GM19238 (cell line): ENCODE results near the gene MCM3.

Experiments
- DNase-seq: peaks from one replicate; pipeline ENCODE4 v3.0.0; 2011; ENCODE audit warnings: low spot score; ENCODE audit not compliant: insufficient read length

Gene MCM3

GRCh38 chr6:52303178-52303577 is 18.6 kb upstream of the MCM3 start:
- no peak for DNase-seq

DNA sequence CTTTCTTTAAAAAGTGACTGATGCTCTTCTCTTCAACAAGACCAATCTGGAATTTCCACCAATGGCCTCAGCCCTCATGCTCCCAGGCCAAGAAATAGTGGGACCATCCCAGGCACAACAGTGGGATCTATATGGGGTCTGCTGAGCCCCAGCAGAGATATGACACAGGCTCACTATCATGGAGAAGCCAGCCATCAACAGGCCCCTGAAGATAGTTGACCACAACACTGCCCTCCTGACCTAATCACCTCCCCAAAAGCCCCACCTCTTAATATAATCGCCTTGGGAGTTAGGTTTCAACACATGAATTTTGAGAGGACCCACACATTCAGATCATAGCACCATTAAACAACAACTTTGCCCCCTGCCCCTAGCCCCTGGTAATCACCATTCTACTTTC is 16.8 kb upstream of the MCM3 start:
- DNase-seq: no peak

DNA sequence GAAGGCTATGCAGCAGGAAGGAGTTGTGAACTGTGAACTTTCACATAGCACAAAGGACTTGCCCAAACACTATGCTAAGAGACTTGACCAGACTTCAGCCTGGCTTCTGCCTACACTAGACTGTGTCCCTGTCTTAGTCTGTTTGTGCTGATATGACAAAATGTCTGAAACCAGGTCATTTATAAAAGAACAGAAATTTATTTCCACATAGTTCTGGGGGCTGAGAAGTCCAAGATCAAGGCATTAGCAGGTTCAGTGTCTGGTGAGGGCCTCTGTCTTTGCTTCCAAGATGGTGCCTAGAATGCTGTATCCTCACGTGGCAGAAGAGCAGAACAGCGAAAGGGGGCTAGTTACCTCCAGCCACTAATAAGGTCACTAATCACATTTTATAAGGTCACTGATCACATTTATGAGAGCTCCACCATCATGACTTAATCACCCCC is 16.0 kb upstream of the MCM3 start:
- no peak for DNase-seq

DNA sequence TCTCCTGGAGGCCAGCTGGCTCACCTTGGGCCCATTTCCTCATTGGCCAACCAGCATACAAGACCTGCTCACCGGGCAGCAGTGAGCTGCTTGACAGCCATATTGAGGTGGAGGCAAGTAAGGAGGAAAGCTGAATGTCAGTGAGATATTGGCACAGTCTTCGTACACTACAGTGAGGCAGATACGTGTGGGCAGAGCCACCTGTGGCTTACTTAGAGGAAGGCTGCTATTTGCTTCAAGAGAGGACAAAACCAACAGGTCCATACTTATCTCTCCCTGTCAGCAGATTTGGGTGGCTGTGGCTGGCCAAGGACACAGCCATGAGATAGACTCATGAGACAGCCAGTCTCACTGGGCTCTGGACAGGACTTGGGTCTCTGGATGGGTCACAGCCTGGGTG is 15.1 kb upstream of the MCM3 start:
- no peak for DNase-seq

- no peak for DNase-seq
Observed at GRCh38 chr6:52297433-52297832, 12.9 kb upstream of the MCM3 start.

DNA sequence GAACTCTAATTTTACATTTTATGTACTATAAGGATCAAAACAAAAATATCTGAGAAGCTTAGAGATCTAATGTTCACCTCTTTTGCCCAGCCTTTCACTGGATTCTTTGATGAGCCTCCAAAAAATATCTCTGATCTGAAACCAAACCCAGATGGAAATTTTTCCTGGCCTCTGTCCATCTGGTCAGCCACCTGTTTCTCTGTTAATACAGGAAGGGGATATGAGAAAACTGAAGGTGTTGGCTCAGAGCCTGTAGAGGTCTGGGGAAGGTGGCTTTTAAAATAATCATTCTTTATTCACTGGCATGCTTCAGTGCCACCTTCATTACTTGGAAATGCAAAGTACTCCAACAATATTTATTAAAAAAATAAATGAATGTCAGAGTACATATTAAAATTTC is 8.5 kb upstream of the MCM3 start:
- no peak for DNase-seq

DNA sequence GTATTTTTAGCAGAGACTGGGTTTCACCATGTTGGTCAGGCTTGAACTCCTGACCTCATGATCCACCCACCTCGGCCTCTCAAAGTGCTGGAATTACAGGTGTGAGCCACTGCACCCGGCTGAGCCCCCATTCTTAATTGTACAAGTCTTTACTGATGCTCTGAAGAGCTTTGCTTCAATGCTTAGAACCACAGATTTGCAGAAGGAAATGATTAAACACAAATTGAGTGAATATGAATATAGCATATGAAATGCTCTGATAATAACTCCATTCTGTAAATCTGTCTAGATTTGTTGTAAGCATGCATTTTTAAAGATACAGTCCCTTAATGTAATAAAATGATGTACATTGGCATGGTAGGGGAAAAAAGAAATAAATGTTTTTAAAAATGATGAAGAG is 4.3 kb upstream of the MCM3 start:
- DNase-seq: no peak

GRCh38 chr6:52288216-52288615 is 3.7 kb upstream of the MCM3 start:
- no peak for DNase-seq

- no peak for DNase-seq
Observed at GRCh38 chr6:52286798-52287432, 2.4 kb upstream of the MCM3 start.

DNA sequence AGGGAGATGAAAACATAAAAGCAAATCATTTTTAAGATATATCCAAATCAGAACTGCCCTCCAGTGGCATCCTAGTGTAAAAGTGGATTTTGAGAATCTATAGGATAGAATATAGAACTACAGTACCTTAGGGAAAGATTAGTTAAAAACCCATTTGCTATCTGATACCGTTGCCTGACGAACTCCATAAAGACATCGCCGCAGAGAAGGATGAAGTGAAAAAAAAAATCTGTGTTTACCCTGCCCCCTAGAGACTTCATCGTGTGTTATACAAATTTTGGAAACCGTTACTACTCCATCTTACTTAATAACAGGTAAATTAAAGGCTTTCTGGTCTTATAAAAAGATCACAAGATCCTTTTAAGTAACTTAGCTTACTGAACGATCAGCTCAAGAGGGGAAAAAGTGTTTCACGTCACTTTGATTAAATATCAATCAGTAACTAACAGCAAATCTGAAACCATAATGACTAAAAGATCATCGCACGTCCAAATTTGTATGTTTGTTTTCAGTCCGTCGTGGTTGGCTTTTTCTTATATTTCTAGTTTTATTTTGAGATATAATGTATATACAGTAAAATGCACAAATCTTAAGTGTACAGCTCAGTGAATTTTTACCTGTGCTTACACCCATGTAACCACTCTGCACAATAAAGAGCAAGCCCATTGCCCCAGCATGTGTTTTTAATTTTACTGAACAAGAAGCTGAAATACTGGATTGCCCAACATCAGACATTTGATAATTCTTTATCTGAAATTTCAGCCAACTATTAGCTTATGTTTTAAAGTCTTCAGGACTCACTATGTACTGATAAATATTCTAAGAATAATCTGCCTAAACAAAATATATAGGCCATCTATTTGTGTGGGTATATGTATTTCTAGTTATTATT is 881 bp upstream of the MCM3 start:
- DNase-seq: no peak

- DNase-seq: no peak
Observed at GRCh38 chr6:52284131-52284459, 447 bp downstream of the MCM3 start.

DNA sequence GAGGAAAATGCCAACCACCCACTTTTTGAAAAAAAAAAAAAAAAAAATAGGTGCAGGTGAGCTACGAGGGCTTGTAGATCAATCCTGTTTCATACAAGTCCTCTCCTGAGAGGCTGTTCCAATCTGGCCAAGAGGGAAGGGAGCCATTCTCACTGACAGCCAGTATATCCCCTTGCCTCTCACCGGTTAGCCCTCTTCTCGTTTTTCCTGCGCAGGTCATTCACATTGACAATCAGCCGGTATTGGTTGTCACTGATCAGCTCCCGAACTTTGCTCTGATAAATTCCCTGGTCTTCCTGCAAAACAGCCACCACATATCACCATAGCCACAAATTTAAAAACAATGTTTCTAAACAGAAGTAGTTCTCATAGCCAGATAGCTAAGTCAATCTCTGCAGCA is 1.4 kb downstream of the MCM3 start:
- no peak for DNase-seq

GRCh38 chr6:52276130-52276529 is 8.4 kb downstream of the MCM3 start:
- DNase-seq: no peak

DNA sequence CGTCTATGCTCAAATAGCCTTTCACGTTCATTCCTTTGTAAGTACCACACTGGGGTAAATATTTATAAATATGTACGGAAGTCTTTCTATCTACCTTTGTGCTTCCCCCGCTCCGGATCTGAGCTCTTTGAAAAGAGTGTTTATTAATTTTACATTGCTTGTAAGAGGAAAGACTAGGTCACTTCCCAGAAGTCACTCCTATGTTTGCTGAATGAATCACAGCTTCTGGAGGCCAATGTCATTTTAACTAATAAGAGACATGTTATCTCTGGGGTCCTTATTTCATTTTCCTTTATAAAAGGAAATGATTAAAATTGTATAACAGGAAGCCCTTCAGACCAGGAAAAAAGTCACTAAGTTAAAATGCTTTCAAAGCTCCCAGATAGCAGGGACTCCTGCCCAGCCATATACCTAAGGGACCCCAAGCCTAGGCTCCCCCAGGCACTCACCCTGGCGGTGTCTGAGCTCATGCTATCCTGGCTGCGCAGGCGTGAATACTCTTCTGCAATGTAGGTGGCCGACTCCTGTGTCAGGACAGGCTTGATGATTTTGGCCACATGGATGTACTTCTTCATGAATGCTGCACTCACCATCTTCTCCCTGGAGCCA is 12.6 kb downstream of the MCM3 start:
- no peak for DNase-seq

- peak; percentile 30 for DNase-seq
Observed at GRCh38 chr6:52263709-52264540, 20.6 kb downstream of the MCM3 start.

DNA sequence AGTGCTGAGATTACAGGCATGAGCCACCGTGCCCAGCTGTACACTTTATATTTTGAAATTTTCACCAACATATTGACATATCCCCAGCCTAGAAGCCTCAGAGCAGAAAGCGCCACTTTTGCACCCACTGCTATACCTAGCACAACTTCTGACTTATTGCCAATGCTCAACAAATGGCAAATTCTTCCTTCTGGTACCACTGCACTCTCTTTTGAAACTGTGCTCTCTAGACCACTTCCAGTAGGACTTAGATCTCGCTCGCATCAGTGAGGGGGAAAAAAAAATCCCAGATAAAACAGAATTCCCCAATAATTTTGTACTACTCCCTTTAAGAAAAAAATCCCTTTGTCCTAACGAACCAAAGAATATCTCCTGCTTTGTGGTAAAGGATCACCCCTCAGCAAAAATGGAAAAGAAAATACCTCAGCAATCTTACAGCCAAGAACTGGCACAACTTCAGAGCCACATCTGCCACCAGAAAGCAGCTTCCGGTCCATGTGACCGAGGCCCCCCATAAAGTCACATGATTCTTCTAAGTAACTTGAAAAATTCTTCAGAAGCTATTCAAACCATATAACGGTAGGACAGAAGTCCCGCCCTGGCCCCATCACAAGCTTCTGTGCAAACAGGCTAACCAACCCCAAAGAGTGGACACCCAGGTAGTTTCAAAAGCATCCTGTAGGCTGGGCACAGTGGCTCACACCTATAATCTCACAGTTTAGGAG is 21.8 kb downstream of the MCM3 start:
- DNase-seq: no peak

- DNase-seq: no peak
Observed at GRCh38 chr6:52261229-52261628, 23.3 kb downstream of the MCM3 start.

DNA sequence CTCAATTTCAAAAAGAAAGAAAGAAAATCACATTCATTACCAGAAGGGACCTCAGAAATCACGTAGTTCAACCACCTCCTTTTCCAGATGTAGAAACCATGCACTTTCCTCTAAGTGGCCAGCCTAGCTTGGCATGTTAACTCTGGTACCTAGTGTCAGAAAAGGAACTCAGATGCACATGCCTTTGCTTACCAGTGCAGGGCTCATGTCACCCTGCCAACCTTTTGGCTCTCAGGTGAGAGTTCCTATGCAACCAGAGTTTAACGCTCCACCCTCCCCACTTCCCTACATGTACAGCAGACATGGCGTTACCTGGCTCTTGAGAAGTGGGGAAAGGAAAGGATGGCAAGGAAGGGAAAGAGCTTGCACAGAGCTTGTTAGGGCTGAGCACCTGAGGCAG is 23.9 kb downstream of the MCM3 start:
- DNase-seq: no peak

- no peak for DNase-seq
Observed at GRCh38 chr6:52255434-52255833, 29.1 kb downstream of the MCM3 start.

GRCh38 chr6:52254731-52255378 is 29.7 kb downstream of the MCM3 start:
- DNase-seq: no peak

DNA sequence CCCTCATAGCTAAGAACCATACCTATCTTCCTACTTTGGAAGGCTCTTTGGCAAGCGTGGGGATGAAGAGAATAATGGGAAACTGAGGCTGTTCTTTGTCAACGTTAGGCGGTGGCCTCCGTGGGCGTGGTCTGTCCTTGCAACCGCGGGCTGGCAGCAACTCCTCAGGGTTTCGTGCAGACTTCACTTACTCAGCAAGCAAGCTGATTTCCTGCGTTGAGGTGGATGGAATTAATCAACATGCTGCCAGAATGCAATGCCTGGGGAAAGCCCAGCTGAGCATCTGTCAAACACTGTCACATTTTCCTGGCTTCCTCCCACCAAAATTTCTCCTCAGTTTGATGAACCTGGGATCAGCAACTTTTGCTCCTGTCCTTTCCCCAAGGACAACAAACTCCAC is 31.0 kb downstream of the MCM3 start:
- DNase-seq: no peak
